Measurements from ENCODE around the gene BMAL2.

GRCh38 chr12:27335364-27336281 is 3.0 kb downstream of the BMAL2 start:
- TF ChIP-seq CTCF (IDR thresholded peaks at IDR 0.05) (no peak), POLR2A (IDR thresholded peaks at IDR 0.05) (no peak), EP300 (IDR thresholded peaks at IDR 0.05) (no peak)
